Stimulated activated CD4-positive, alpha-beta T cell treated with anti-CD3 and anti-CD28 coated beads, TNF-alpha, amount 100 ng/mL, for 48 hours (primary cell): Measurements from ENCODE around the gene LRP1.
A peak's percentile ranks its signal among the peaks of the same experiment; 100 is the strongest.

Source experiments
- DNase-seq, 3 donors: peaks; one replicate each; pipeline ENCODE4 v3.0.0-alpha.2; 2020; ENCODE audit warnings: low read depth in 3 of 3

Gene LRP1

GRCh38 chr12:57094208-57095160 is 33.8 kb upstream of the LRP1 start:
- no peak for DNase-seq

GRCh38 chr12:57095440-57095839 is 32.8 kb upstream of the LRP1 start:
- DNase-seq = no peak

DNA sequence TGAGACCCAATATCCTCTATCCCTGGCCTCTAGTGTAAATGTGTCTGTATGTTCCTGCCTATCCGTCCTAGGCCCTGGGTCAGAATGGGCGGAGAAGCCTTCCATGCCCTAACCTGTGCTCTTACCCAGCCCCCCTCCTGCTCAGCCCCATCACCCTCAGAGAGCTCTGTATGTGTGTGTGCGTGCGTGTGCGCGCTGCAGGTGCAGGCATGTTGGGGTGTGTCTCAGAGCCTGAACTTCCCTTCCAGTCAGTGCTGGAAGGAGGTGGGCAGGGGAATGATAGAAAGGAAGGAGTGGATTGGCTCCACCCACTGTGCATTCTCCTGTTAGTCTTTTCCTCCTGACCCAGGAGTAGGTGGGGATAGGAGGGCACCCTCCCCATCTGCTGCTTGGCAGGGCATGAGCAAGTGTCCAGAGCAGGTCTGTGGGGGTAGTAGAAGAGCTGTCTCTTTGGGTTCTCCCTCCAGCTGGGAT is 32.1 kb upstream of the LRP1 start:
- DNase-seq = no peak

GRCh38 chr12:57096748-57097553 is 31.3 kb upstream of the LRP1 start:
- no peak for DNase-seq

DNA sequence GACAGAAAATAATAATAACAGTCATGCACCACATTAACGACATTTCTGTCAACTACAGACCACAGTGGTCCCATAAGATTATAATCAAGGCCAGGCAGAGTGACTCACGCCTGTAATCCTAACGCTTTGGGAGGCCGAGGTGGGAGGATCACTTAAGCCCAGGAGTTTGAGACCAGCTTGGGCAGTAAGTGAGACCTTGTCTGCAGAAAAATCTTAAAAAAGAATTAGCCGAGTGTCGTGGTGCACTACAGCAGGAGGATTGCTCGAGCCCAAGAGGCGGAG is 30.8 kb upstream of the LRP1 start:
- DNase-seq = no peak

- no peak for DNase-seq
Observed at GRCh38 chr12:57098546-57098945, 29.7 kb upstream of the LRP1 start.

- no peak for DNase-seq
Observed at GRCh38 chr12:57099047-57099714, 29.1 kb upstream of the LRP1 start.

GRCh38 chr12:57099766-57100165 is 28.5 kb upstream of the LRP1 start:
- DNase-seq = no peak

- no peak for DNase-seq
Observed at GRCh38 chr12:57101892-57102695, 26.2 kb upstream of the LRP1 start.

GRCh38 chr12:57103856-57104255 is 24.4 kb upstream of the LRP1 start:
- no peak for DNase-seq

DNA sequence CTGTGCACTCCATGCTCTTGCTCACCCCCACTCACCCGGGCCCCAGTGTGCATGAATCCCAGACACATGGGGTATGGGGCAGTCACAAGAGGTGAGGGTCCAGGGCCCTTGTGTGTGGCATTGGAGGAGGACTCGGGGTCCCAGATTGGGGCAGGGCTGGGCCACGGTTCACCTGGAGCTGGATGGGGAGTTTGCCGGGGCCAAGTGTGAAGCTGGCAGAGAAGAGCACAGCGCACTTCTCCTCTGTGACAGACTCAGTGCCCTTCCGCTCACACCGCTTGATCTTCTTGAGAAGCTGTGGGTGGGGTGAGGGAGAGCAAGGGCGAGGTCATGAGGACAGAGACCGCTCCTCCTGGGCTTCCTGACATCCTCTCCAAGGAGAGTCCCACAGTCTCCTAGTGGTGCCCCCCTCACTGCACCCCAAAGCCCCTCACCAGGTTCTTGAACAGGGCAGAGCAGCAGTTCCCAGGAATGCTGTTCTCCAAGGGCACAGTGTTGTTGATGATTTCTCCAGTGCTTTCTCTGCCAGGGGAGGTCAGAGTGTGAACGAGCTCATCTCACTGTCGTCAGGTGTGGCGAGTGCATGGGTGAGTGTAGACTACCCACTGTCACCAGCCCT is 23.9 kb upstream of the LRP1 start:
- DNase-seq = no peak

GRCh38 chr12:57105011-57105753 is 23.1 kb upstream of the LRP1 start:
- no peak for DNase-seq

- DNase-seq = no peak
Observed at GRCh38 chr12:57106021-57106708, 22.1 kb upstream of the LRP1 start.

GRCh38 chr12:57107456-57108155 is 20.7 kb upstream of the LRP1 start:
- DNase-seq = no peak

GRCh38 chr12:57109207-57110103 is 18.8 kb upstream of the LRP1 start:
- DNase-seq = no peak

DNA sequence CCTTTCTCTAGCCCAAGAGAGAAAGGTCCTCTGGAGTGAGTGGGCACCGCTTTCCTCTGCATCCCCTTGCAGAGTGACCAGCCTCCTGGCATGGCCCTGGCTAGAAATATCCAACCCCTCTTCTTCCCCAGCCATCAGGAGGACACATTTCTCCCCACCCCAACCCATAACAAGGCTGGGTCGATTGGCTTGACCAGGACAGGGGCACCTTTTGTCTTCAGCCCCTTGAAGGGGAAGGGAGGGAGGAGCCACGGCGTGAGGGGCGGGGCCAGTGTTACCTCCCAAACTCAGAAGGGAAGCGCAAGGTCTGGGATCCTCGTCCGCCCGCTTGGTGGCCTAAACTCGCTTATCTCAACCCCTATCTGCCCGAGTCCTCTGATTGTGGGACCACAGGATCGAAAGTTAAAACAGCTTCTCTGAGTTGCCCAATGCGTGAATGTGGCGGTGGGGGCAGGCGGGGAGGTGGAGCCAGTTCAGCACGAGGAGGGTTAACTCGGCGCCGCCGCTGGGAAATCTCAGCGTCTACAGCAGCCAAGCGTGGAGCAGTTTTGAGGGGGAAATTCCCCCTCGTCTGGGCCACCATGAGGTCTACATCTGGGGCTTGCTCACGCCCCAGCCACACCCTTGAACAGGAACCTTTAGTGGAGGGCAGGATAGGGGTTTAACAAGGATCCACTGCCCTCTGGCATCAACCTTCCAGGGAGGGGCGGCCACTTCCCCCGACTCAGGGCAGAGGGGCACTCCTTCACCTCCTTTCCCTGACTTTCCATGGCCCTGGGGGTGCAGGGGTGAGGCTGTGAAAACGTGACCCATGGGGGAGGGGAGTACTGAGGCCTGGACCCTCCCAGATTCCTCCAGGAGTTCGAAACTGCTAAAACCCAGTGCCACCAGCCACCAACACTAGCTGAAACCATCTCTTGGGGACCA is 17.9 kb upstream of the LRP1 start:
- DNase-seq = peak; percentile 48 to 71 (median 68)
